ENCODE measurements around the gene ULK4.

- no peak for TF ChIP-seq CTCF (conservative IDR thresholded peaks at IDR 0.05 in 1 of 2, IDR thresholded peaks at IDR 0.05 in 1 of 2; ENCODE audit: low read depth in 1 of 2, low read length in 2 of 2)
- TF ChIP-seq EZH2 (IDR thresholded peaks at IDR 0.05; ENCODE audit: low read length, missing control alignments), result no peak
These were observed 748.3 kb downstream of the ULK4 start for GRCh38 chr3:41213588-41213987.
